MM.1S (cell line): ENCODE data around the gene ZNF554.

Source experiments
- CTCF ChIP-seq: fragments of 300-600 bp; sonication (generic); IDR thresholded peaks from 2 replicates; pipeline ENCODE4 v1.5.1; 2016; ENCODE audit warnings: antibody characterized with exemption, low read length, mixed read lengths
- EZH2phosphoT487 ChIP-seq: fragments of 300-600 bp; sonication (generic); IDR thresholded peaks from 2 replicates; pipeline ENCODE4 v1.6.1; 2018; ENCODE audit warnings: antibody characterized with exemption, low read length

GRCh38 chr19:2793126-2793525 is 26.5 kb upstream of the ZNF554 start:
- TF ChIP-seq CTCF, result no peak
- TF ChIP-seq EZH2phosphoT487, result no peak
